ENCODE results near the gene RAD51B. TPM values are rescaled to one million over a fixed set of nuclear protein-coding genes. Genes with fewer than 3 reads are reported as not detected.

Gene RAD51B
- total RNA-seq, 1 experiment from 2014 or later = 16.7 TPM

GRCh38 chr14:67816326-67817002 lies 3.1 kb upstream of the RAD51B start, which contains the start of gene ZFYVE26:
Gene ZFYVE26 (minus strand): TSS chr14:67816590. CDS start chr14:67815963, 627 bp downstream.
- Mint-ChIP-seq H3K27me3 (ENCODE audit: low read depth) (no peaks in the 10 kb centered on the region), H3K9me3 (no peaks in the 10 kb centered on the region), H3K4me1 (peaks cover 27 to 35% of the 10 kb centered on the region in 2 experiments), H3K4me3 (peak within 1 kb of the TSS; percentile 93 to 96), H3K36me3 (ENCODE audit: insufficient read depth in 1 of 3, low read depth in 3 of 3) (peaks cover 3 to 14% (median 7%) of the 10 kb centered on the region in 3 experiments; a peak in 5 of 7 replicates), H3K27ac (peak within 1 kb of the TSS; percentile 82 to 97 (median 96))
- no CpG with 5 or more reads among the region's 26 CpGs for WGBS (ENCODE audit: extremely low coverage, insufficient read length, low lambda C conversion rate)
- Histone ChIP-seq H3K79me2 (ENCODE audit: insufficient read depth, low read length) (no peaks in the 10 kb centered on the region; the same call in 1 of the 2 replicates), H3K9me3 (ENCODE audit: control insufficient read depth, low read depth, low read length) (no peaks in the 10 kb centered on the region), H2BK12ac (ENCODE audit: insufficient read length, low read depth, low read length) (no peak within 1 kb of the TSS), H4K5ac (ENCODE audit: insufficient read length, low read depth, low read length) (no peak within 1 kb of the TSS), H3K14ac (ENCODE audit: insufficient read depth, low read length) (peak within 1 kb of the TSS; percentile 66; the same call in 1 of the 2 replicates), H3K56ac (ENCODE audit: insufficient read length, low read depth, low read length) (no peak within 1 kb of the TSS), H2BK120ac (ENCODE audit: low read depth, low read length, poor library complexity, severe bottlenecking) (no peak within 1 kb of the TSS), H3K27me3 (ENCODE audit: insufficient read depth, low read length) (no peaks in the 10 kb centered on the region), H3K18ac (ENCODE audit: insufficient read length, low read depth, low read length) (peak within 1 kb of the TSS; percentile 43), H3K23me2 (ENCODE audit: insufficient read length, low read depth, low read length, poor library complexity, severe bottlenecking) (peaks cover 10% of the 10 kb centered on the region), H3K4me1 (ENCODE audit: insufficient read depth, low read length) (0 out of 2 replicates have a peak, but pooled peaks cover 2% of the 10 kb centered on the region), H3T11ph (ENCODE audit: low read length) (no peak within 1 kb of the TSS), H3K4ac (ENCODE audit: low read depth, low read length) (no peak within 1 kb of the TSS), H2AK5ac (ENCODE audit: insufficient read length, low read length) (no peak within 1 kb of the TSS), H2BK15ac (ENCODE audit: low read depth, low read length) (no peak within 1 kb of the TSS), H3K27ac (ENCODE audit: insufficient read length, low read depth, low read length) (no peak within 1 kb of the TSS), H3K9ac (ENCODE audit: extremely low read depth, insufficient read length, low read length) (peak within 1 kb of the TSS; percentile 90), H2BK5ac (ENCODE audit: insufficient read length, low read length) (no peak within 1 kb of the TSS), H4K20me1 (ENCODE audit: control insufficient read depth, insufficient read depth, insufficient read length) (no peaks in the 10 kb centered on the region), H4K8ac (replicated peaks; ENCODE audit: insufficient read length, low read depth, low read length) (no peak within 1 kb of the TSS), H3K4me2 (ENCODE audit: insufficient read depth, insufficient read length, low read length) (peak within 1 kb of the TSS; percentile 92), H2AFZ (ENCODE audit: low read length) (no peak within 1 kb of the TSS), H4K91ac (ENCODE audit: insufficient read length, low read depth, low read length) (no peak within 1 kb of the TSS), H3K23ac (ENCODE audit: insufficient read length, low read depth, low read length) (no peak within 1 kb of the TSS), H2BK20ac (ENCODE audit: low read depth, low read length, poor library complexity, severe bottlenecking) (no peak within 1 kb of the TSS), H3K79me1 (ENCODE audit: insufficient read depth, low read depth, low read length, poor library complexity, severe bottlenecking) (no peaks in the 10 kb centered on the region)
- DNase-seq = peak; percentile 97
- TF ChIP-seq CTCF (conservative IDR thresholded peaks at IDR 0.05) = no peak
